Stimulated activated CD8-positive, alpha-beta memory T cell treated with anti-CD3 and anti-CD28 coated beads, Interleukin-15, amount 100 ng/mL, for 48 hours (primary cell): ENCODE results near the gene EYA2.
A peak's percentile ranks its signal among the peaks of the same experiment; 100 is the strongest.
"Not testable (repeated sequence)": the region's sequence is repeated elsewhere in the genome, so short reads cannot be mapped to it uniquely, and the experiment has no call there.

Experiments
- DNase-seq, 2 donors: peaks; one replicate each; pipeline ENCODE4 v3.0.0-alpha.2; 2020; ENCODE audit warnings: low read depth in 2 of 2

EYA2 gene

DNA sequence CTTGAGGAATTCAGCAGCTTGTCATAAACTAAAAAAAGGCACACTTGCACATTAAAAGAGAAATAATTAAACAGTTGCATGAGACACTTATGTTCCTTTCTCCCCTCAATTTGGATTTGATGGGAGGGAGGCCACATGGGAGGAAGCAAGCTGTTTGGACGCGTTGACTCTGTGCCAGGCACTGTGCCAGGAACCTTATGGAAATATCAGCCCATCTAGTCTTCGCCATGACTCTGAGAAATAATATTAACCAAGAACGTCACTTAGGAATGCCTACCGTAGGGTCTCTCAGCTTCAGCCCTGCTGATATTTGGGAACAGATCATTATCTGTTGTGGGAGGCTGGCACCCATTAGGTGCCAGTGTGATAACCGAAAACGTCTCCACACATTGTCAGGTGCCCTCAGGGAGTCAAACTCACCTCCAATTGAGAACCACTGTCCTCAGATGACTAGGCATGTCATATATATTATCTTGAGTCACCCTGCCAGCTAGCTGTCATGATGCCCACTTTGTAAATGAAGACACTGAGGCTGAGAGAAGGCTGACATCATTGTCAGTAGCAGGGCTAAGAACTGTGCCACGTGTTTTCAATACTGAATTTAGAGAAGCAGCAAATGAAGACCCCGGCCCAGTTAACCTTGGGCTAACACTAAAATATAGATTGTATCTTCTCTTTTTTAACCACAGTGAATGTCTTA is 36.1 kb downstream of the EYA2 start:
- no peak for DNase-seq

DNA sequence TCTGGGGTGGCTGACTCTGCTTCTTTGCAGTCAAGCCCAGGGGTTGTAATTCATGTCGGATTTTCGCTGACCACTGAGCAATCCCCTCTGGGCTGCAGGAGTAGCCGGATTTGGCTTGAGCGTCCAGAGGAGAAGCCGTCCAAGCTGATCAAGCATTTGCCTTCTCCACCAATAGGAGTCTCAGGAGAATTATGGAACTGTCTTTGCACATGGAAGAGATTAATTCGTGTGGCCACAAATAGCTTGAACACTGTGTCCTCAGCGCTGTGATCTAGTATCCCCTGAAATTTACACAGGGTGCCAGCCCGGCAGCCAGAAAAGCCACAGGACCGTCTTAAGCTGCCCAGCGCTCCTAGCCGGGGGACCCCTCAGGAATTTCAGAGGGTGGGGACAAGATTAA is 37.1 kb downstream of the EYA2 start:
- no peak for DNase-seq

DNA sequence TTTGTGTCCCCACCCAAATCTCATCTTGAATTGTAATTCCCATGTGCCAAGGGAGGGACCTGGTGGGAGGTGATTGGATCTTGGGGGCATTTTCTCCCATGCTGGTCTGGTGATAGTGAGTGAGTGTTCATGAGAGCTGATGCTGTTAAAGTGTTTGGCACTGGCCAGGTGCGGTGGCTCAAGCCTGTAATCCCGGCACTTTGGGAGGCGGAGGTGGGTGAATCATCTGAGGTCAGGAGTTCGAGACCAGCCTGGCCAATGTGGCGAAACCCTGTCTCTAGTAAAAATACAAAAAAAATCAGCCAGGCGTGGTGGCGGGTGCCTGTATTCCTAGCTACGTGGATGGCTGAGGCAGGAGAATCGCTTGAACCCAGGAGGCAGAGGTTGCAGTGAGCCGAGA is 37.8 kb downstream of the EYA2 start:
- not testable (repeated sequence) for DNase-seq

DNA sequence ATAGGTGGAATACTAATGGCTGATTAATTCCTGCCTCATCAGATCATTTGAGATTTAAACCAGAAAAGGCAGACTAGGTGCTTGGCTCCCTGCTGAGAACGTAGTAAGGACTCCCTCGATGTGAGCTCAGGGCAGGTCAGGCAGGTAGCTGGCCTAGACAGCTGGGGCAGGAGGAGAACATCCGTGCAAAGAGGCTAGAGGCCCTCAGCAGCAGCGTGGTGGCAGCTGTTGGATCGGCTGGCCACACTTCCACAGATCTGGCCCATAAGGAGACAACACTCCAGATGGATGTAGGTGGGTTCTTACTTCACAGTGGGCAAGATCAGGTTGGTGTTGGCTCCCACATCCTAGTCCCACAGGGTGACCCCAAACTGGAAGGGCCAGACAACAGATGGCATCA is 38.5 kb downstream of the EYA2 start:
- no peak for DNase-seq

DNA sequence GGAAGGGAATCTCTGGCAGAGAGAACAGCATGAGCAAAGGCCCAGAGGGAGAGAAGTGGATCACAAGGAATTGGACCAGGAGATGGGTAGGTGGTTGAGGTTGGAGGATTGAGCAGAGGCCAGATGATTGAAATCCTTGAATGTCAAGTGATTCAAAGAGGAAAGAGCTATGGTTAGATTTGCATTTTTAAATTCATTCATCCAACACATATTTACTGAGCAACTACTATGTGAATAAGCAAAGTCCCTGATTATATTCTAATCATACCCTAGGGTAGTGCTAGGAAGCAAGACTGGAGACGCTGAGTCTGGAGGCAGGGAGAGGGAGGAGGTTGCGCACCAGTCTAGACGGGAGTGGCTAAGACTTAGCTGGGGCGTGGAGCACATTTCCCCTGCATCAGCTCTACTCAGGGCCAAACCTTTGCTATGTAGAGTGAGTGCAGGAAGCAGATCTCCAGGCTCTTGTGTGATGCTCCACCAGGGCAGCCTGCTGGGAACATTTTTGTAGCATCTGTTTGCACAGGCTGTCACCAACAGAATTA is 40.2 kb downstream of the EYA2 start:
- DNase-seq: no peak

DNA sequence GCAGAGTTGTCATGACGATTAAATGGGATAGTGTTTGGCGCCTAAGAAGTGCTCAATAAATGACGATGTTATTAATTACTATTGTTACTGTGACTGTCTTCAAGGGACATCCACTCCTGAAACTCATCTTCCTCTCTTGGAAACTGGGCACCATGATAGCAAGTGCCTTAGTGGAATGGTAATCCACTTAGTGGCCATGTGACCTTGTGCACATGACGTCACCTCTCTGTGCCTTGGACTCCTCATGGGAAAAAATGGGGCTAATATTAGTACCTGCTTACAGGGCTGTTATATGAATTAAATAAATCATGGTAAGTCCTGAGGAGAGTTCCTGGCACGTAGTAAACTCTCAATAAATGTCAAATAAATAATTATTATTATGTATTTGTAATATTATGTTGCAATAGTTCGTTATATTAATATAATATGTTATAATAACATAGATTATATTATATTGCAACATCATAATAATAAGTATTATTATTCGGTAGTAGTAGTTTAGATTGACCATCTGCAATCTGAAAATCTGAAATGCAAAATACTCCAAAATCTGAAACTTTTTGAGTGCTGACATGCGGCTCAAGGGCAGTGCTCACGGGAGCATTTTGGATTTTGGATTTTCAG is 40.9 kb downstream of the EYA2 start:
- DNase-seq: no peak

DNA sequence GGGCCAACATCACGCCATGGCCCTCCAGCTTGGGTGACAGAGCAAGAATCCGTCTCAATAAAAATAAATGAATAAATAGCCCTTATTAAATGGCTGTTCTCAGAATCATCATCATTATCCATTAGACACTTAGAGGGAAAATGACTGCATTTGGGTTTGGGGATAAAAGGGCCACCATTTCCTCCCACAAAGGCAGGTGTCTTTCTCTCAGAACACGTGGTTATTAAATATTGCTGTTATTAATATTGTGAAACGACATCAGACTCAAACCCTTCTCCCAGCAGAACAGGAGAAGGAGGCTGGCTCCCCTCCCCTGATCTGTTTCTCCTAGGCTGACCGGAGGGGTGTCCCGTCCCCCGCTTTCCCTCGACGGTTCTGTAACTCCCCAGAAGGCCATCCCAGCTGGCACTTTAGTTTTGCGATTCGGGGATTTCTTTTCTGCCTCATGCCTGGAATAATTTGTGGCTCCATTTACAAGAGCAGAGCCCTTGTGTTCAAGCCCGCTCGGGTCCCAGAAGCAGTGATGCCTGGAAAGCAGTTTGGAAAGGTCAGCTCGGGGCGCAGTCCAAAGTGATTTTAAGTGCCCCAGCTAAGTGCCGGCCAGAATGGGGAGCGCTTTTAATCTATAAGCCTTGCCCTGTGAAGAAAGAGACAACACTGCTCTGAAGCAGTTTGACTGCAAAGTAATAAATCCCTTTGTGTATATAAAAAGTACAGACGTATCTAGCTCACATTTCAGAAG is 41.9 kb downstream of the EYA2 start:
- DNase-seq: no peak

DNA sequence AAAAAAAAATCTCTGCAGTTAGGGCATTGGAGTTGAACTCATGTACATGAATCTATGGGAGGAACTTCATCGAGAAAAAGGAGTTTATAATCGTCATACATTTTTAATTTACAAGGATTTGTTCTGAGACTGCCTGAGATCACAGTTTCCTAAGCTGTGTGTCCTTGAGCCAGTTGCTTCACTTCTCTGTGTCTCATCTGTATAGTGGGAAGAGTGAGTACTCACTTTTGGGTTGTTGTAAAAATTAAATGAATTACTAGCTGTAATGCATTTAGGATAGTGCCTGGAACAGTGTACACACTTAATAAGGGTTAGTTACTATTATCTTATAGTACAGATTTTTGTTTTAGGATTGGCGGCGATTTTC is 42.5 kb downstream of the EYA2 start:
- DNase-seq: no peak

DNA sequence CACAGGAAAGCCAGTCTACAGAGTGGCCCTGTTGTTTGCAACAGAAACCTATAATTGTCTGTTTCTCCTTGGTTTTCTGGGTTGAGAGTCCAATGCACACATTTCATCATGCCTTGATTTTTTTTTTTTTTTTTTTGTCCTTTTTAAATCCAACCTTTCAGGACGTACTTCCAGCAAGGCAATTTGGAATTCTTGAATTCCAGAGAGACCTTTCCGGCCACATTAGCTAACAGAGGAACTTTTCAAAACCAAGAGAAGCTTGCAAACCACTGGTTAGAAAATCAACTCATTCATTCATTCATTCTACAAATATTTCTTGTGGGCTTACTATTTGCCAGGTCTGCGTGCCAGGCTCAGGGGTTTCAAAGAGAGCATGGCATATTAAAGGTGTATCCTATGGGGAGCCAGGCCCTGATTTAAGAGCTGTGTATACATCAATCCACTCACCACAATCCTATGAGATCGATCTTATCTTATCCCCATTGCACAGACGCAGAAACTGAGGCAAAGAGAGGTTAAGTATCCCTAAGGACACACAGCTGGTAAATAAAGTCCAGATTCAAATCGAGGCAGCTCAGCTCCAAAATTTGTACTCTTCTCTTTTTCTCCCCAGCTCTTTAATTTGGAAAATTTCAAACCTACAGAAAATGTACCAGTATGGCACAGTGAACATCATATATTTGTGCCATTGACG is 43.0 kb downstream of the EYA2 start:
- DNase-seq: no peak

DNA sequence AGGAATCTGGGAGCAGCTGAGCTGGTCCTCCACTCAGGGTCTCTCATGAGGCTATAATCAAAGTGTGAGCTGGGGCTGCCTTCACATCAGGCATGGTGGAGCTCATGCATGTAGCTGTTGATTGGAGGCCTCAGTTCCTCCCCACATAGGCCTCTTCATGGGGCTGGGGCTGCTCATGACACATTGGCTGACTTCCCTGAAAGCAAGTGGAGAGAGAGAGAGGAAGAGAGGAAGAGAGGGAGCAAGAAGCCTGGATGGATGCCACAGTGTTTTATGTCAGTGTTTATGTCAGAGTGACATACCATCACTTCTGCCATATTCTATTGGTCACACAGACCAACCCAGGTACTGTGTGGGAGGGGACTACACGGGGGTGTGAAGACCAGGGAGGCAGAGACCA is 43.8 kb downstream of the EYA2 start:
- no peak for DNase-seq

DNA sequence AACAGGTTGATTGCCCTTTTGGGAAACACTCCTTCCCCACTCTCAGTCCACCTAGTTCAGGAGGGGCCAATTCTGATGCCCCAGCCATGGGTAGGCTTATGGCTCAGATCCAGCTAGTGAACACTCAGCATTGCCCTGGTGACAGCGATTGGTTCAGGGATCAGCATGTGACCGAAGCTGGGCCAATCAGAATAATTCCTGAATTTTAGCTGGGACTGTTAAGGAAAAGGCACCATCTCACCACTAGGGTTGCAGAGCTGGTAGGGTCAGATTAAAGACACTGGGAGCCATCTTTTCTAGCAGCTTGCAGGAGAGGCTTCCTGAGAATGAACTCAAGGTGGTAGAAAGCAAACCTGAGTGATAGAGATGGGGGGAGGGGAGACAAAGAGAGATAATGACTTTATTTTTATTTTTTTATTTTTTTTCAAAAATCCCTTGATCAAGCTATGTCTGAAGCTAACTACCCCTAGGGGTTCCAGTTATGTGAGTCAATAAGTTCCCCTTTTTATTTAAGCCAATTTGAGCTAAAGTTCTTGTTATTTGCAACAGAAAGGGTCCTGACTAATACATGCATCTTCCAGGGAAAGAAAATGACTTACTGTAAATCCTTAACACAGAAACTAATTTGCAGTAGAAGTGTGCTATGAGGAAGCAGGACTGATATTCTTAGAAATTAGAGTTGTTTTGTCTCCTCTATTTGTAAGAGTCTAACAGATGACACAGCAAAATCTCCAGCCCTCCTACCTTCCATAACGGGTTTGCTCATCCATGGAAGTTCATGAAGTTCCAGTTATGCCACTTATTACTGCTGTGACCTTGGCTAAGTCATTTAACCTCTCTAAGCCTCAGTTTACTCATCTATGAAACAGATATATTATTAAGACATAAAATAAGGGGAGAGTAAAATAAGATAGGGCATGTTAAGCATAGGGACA is 44.7 kb downstream of the EYA2 start:
- DNase-seq: no peak

DNA sequence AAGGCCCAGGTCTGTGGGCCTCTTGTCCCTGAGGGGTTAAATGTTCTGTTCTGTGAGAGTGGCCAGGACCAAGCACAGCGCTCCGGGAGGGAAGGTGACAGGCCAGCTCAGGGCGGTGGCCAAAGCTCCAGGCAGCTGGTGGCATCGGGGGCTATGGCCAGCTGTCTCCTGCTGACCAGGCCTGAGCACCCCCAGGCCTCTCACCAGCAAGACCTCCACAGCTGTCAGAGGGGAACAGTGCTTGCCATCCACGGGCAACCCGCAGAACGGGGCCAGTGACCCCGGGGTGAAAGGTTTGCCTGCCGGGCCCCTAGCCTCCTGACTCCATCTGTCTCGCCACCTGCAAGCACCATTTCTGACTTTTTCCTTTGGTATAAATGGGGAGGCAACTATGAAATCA is 46.0 kb downstream of the EYA2 start:
- no peak for DNase-seq

DNA sequence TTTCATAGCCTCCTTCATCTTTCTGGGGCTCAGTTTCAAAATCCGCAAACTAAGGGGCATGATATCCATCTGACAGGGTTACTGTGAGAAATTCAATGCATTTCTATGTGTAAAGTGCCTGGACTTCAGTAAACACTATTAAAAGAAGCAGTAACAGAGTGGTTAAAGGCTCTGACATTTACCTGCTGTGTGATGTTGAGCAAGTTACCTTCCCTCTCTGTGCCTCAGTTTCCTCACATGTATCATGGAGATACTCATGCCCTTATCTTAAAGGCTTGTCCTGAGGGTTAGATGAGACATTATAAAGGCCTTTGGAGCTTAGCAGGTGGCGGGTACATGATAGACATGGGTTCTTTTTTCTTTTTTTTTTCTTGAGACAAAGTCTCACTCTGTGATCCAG is 46.8 kb downstream of the EYA2 start:
- DNase-seq: no peak

DNA sequence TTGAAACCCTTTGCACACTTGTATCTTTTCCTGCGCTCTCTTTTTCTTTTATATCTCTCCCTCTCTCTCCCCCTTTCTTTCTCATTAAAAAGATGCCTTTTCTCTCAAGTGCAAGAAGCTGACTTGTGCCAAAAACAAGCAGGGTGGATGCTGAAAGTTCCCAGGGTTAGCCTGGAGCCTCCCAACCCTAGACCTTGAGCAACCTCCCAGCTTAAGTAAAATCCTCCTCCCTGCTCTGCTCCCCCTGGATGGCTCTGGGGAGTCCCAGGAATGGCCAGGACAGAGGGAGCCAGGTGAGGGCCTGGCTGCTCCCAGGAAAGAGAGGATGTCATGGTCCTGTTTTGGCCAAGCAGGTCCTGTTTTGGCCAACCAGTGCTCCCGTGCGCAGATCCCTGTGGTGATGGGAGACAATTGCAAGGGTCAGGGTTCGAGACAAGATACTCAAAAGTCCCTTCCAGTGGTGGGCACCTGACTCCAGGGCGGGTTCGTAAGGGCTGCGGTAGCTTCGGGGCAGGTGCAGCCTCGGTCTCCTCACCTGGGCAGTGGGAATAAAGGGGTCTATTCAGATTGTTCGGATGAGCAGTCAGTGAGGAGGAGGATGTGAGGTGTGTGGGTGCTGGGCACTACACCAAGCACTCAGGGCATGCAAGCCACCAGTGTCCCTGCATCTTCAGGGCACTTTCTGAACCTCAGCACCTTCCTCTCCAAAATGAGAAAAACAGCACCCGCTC is 49.4 kb downstream of the EYA2 start:
- DNase-seq: no peak

DNA sequence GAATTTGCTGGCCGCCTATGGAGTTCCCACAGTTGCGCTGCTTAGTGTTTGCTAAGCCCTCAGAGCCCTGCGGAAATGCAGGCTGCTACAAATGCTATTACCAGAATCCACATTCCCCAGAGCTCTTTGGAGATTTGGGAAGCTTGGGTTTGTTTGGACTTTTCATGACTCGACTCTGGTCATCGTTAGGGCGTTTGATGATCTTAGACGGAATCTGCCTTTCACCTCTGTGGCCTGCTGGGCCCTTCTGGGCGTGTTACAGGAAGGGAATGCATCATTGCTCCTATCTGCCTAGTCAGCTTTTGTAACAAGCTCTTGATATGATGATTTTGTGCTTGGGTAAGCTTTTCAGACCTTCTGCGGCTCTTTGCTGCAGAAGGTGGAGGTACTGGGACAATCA is 50.8 kb downstream of the EYA2 start:
- DNase-seq: no peak

DNA sequence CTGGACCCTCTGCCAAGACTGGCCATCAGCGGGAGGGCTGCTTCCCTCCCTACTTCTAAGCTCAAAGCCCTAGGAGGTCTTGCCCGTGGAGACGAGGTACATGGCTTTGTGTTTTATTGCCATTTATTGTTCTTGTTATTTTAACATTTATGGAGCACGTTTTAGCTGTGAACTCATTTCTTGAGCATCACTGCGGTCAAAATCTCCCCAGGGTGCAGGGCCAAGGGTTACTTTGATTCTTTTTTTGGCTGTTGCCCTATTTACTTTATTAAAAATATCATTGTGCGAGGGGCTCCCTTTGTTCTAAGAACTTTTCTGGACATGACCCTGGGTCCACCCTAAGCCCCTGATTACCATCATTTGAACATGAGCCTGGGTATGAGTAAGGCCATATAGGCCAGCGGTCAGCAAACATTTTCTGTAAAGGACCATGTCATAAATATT is 51.6 kb downstream of the EYA2 start:
- no peak for DNase-seq

DNA sequence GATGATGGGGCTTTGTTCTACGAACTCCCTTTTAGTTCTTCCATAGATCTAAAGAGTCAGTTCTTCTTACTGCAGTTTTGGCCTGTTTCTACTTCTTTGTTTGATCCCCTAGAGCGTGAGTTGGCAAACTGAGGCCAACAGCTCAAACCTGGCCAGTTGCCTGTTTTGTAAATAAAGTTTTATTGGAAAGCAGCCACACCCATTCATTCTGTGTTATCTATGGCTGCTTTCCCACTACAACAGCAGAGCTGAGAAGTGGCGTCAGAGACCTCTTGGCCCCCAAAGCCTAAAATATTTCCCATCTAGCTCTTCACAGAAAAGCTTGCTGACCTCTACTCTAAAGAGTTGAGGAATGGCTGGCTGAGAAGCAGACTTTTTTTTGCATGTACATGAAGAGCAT is 52.2 kb downstream of the EYA2 start:
- DNase-seq: no peak

DNA sequence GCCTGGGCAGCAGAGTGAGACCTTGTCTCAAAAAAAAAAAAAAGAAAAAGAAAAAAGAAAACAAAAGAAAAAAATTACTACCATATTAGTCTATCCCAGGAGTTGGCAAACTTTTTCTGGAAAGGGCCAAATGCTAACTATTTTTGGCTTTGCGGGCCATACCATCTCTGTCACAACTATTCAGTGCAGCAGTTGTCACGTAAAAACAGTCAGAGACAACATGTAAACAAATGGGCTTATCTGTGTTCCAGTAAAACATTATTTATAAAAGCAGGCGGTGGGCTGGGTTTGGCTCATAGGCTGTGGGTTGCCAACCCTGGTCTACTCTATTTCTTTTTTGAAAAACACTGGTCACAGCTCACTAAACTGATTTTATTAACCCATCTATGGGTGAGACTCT is 53.4 kb downstream of the EYA2 start:
- no peak for DNase-seq

DNA sequence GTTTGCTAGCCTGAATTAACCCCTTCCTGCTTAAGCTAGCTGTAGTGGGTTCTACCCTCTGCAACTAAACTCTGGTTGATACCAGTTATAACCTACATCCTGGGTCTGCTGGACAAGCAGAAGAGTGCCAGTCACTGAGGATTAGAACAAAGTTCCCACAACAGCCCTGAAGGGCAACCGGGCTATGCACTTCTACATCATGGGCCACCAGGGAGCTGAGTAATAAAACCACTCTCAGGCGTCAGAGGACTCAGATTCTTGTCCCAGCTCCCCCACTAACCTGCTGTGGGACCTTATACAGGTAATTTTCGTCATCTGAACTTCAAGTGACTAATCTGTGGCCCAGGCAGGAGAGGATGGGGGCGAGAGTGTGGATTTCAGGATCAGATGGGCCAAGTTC is 56.8 kb downstream of the EYA2 start:
- DNase-seq: peak in 1 of 2 donors; percentile 17

DNA sequence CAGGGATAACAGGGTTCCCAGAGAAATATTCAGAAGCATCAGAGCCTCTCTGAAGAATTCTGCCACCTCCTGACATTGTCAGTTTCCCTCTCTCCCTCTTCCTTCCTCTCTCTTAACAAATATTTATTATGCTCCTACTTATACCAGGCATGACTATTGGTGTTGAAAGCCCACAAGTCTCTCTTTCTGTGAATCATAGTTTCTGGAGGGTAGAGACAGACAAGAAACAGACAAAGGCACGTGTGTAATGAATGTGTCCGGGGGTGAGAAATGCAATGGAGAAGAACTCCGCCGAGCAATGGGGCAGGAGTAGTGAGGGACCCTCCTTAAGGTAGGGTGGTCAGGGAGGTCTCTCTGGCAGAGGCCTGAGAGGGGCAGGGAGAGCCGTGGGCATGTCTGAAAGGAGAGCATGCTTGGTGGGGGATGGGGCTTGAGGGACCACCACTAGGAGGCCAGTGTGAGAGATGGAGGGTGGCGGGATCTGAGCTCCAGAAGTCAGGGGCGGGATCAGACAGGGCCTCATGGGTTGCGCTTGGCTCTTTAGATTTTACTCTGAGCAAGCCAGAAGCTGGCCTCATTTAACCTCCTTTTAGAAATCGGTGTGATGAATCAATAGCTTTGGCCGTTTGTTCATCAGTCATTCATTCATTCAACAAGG is 57.3 kb downstream of the EYA2 start:
- DNase-seq: no peak
